Astrocyte (in vitro differentiated cells and primary cell): Measurements from ENCODE around the gene PTPRD.

Source experiments
- EZH2 ChIP-seq: IDR thresholded peaks from 2 replicates; pipeline ENCODE4 v1.6.1; 2012; ENCODE audit warnings: mild to moderate bottlenecking, low read length, inconsistent platforms; ENCODE audit not compliant: insufficient read depth
- TF ChIP-seq, protein P1 (sequence below): IDR thresholded peaks from 2 replicates; pipeline ENCODE4 v1.5.1; 2011; ENCODE audit warnings: low read depth, mild to moderate bottlenecking, inconsistent platforms, low read length, moderate library complexity; ENCODE audit not compliant: insufficient read depth

DNA sequence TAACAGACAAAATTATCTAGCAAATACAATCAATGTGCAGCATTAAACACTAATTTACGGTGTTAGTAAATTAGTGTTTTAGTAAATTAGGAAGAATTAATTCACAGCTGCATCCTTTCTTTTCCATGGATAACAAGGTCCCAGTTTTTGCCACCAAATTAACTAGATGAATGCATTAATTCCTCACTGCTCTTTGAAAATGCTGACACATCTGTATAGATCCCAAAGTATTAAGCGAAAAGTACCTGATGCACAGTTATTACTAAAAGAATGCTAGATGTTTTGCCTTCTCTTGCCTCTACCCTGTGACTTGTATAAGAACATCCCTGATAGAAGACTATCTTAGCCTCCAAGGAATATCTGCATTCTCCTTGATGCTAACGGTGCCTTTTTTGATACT lies 2200.5 kb downstream of the PTPRD start:
- TF ChIP-seq, protein P1, sequence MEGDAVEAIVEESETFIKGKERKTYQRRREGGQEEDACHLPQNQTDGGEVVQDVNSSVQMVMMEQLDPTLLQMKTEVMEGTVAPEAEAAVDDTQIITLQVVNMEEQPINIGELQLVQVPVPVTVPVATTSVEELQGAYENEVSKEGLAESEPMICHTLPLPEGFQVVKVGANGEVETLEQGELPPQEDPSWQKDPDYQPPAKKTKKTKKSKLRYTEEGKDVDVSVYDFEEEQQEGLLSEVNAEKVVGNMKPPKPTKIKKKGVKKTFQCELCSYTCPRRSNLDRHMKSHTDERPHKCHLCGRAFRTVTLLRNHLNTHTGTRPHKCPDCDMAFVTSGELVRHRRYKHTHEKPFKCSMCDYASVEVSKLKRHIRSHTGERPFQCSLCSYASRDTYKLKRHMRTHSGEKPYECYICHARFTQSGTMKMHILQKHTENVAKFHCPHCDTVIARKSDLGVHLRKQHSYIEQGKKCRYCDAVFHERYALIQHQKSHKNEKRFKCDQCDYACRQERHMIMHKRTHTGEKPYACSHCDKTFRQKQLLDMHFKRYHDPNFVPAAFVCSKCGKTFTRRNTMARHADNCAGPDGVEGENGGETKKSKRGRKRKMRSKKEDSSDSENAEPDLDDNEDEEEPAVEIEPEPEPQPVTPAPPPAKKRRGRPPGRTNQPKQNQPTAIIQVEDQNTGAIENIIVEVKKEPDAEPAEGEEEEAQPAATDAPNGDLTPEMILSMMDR = no peak
- no peak for TF ChIP-seq EZH2
